GM12878 (cell line): ENCODE measurements around the gene DISP3. TPM values are rescaled to one million over a fixed set of nuclear protein-coding genes. Genes with fewer than 3 reads are reported as not detected.

Experiments
- ATAC-seq: fragments of 200-7000 bp; cut with Tn5 transposase; 3 replicates; pipeline ENCODE4 v1.9.1; 2020; ENCODE audit warnings: mild to moderate bottlenecking, moderate library complexity
- BruUV-seq: library from RNA; stranded (reverse); fragments of 400-500 nt; replicated peaks from 2 replicates; lab custom pipeline; 2021; lab: Mats Ljungman, UMichigan
- CTCF ChIA-PET: fragments of 300-600 bp; sonication (Branson Sonifier 250); formaldehyde crosslinking; extraction: SDS; loops from one replicate; lab custom pipeline; 2021; ENCODE audit warnings: inconsistent platforms; lab: Yijun Ruan, JAX
- POLR2A ChIA-PET: fragments of 350-600 bp; formaldehyde crosslinking; extraction: SDS; loops from one replicate; lab custom pipeline; 2021; ENCODE audit warnings: inconsistent platforms; lab: Charles Lee
- RAD21 ChIA-PET: fragments of 300-600 bp; sonication (Branson Sonifier 250); formaldehyde crosslinking; loops from one replicate; lab custom pipeline; 2023; ENCODE audit warnings: antibody characterized with exemption; ENCODE audit not compliant: unreplicated experiment; lab: Charles Lee
- SMC1A ChIA-PET: fragments of 300-600 bp; sonication (Branson Sonifier 250); formaldehyde crosslinking; loops from one replicate; lab custom pipeline; 2023; ENCODE audit not compliant: unreplicated experiment, uncharacterized antibody; lab: Charles Lee
- DNase-seq: peaks from one replicate; pipeline ENCODE4 v3.0.0-alpha.2; 2011; ENCODE audit warnings: low read depth, low spot score
- FAIRE-seq: peaks from 3 replicates; lab custom pipeline; 2011; peaks lifted over from hg19 to GRCh38; lab: Jason Lieb, UNC
- H2AFZ ChIP-seq: 2 replicates; pipeline ENCODE4 v1.6.0; 2011; ENCODE audit warnings: low read depth, low read length, control low read depth; ENCODE audit not compliant: control insufficient read depth
- H3K27ac ChIP-seq: 2 replicates; pipeline ENCODE4 v1.5.1; 2011; ENCODE audit warnings: control low read depth; ENCODE audit not compliant: control insufficient read depth, insufficient read depth
- H3K27me3 ChIP-seq, 2 experiments: replicated peaks in 1 of 2; 2 replicates each; pipeline versions ENCODE4 v1.6.0 to v1.6.1; 2011; ENCODE audit warnings: low read length in 1 of 2; ENCODE audit not compliant: control insufficient read depth in 2 of 2, insufficient read depth in 2 of 2
- H3K36me3 ChIP-seq, 2 experiments: 2 replicates each; pipeline ENCODE4 v1.5.1; 2011; ENCODE audit warnings: low read length in 1 of 2; ENCODE audit not compliant: control insufficient read depth in 2 of 2, insufficient read depth in 2 of 2
- H3K4me1 ChIP-seq: 2 replicates; pipeline ENCODE4 v1.6.1; 2011; ENCODE audit warnings: mild to moderate bottlenecking, low read length, moderate library complexity, mixed read lengths; ENCODE audit not compliant: control insufficient read depth, insufficient read depth
- H3K4me2 ChIP-seq: 2 replicates; pipeline ENCODE4 v1.6.0; 2011; ENCODE audit warnings: control low read depth; ENCODE audit not compliant: control insufficient read depth, insufficient read depth
- H3K4me3 ChIP-seq: fragments of 200-600 bp; sonication (generic); 2 replicates; pipeline ENCODE4 v1.5.1; 2016
- H3K79me2 ChIP-seq: 2 replicates; pipeline ENCODE4 v1.6.0; 2011; ENCODE audit warnings: low read length; ENCODE audit not compliant: control insufficient read depth, insufficient read depth
- H3K9ac ChIP-seq: 2 replicates; pipeline ENCODE4 v1.8.0; 2011; ENCODE audit warnings: low read length, control low read depth, mixed read lengths; ENCODE audit not compliant: control insufficient read depth, insufficient read depth
- H3K9me3 ChIP-seq: replicated peaks from 3 replicates; pipeline ENCODE4 v1.5.1; 2011; ENCODE audit warnings: mild to moderate bottlenecking, low read length; ENCODE audit not compliant: control insufficient read depth, insufficient read depth
- H4K20me1 ChIP-seq: 2 replicates; pipeline ENCODE4 v1.6.0; 2011; ENCODE audit not compliant: control insufficient read depth, insufficient read depth
- ETV6 ChIP-seq, 2 experiments: fragments of 450-650 bp in 1 of 2; IDR thresholded peaks in 1 of 2; conservative IDR thresholded peaks in 1 of 2; 2 replicates each; pipeline ENCODE4 v1.6.1; 2014; ENCODE audit warnings: antibody characterized with exemption in 1 of 2, borderline replicate concordance in 1 of 2, low read depth in 1 of 2, mild to moderate bottlenecking in 1 of 2, moderate library complexity in 1 of 2
- SRF ChIP-seq, 2 experiments: IDR thresholded peaks; 2 replicates each; pipeline ENCODE4 v1.6.1; 2011; ENCODE audit warnings: low read depth in 2 of 2, low read length in 2 of 2, mild to moderate bottlenecking in 1 of 2, moderate library complexity in 1 of 2
- TCF3 ChIP-seq: IDR thresholded peaks from 2 replicates; pipeline ENCODE4 v1.6.1; 2012; ENCODE audit warnings: low read depth, mild to moderate bottlenecking, low read length, borderline replicate concordance; ENCODE audit not compliant: insufficient read depth
- WGBS: methylation state at CpG from one replicate; pipeline ENCODE4 v1.1.6; 2016; ENCODE audit warnings: low lambda C conversion rate; ENCODE audit not compliant: insufficient replicate concordance, insufficient coverage; ENCODE audit errors: missing lambda C conversion rate; 5-methylcytosine and 5-hydroxymethylcytosine counted together
- in situ Hi-C: fragments of 300-500 bp; cut with MboI; formaldehyde crosslinking; loops from 9 replicates; pipeline ENCODE4 v1.14.3; 2018; ENCODE audit warnings: mixed read lengths
- intact Hi-C: fragments of 100-400 bp; cut with micrococcal nuclease; formaldehyde crosslinking; loops from one replicate; pipeline ENCODE4 v1.14.2; 2022; ENCODE audit not compliant: unreplicated experiment
- polyA plus RNA-seq, 11 experiments: library from polyadenylated mRNA; depleted of rRNA in 4 of 11; unstranded in 6 of 11; stranded (reverse) in 5 of 11; fragments of >200 nt; fragmentation: Nextera tagmentation in 4 of 11; fragmentation: Illumina TruSeq in 1 of 11; extraction: Ambion mirVana in 4 of 11; extraction: Trizol in 1 of 11; gene quantifications; 1 replicate in 1 of 11; 2 replicates in 10 of 11; pipeline versions ENCODE4 v1.2.1 to v1.2.3, GENCODE V29; 2011 to 2016; ENCODE audit warnings: inconsistent platforms in 2 of 11, missing spikeins in 2 of 11, low read depth in 1 of 11
- total RNA-seq, 4 experiments: library from RNA; depleted of rRNA in 3 of 4; stranded (reverse); fragments of >200 nt in 3 of 4; fragmentation: Illumina TruSeq in 1 of 4; extraction: Trizol in 1 of 4; gene quantifications; 2 replicates each; pipeline versions ENCODE4 v1.2.1 to v1.2.3, GENCODE V29; 2013 to 2021
- TF ChIP-seq, protein P1 (sequence below): fragments of 450-650 bp; formaldehyde crosslinking; IDR thresholded peaks from 2 replicates; pipeline ENCODE4 v1.5.0; 2022; ENCODE audit warnings: mild to moderate bottlenecking, missing genetic modification characterization
- TF ChIP-seq, protein P2 (sequence below): IDR thresholded peaks from 2 replicates; pipeline ENCODE4 v1.6.1; 2012; ENCODE audit warnings: low read depth, low read length, improper control_type of control experiment
- TF ChIP-seq, protein P3 (sequence below): fragments of 450-650 bp; IDR thresholded peaks from 2 replicates; pipeline ENCODE4 v1.6.1; 2017; ENCODE audit warnings: mild to moderate bottlenecking, moderate library complexity

The DISP3 gene
- total and polyA plus RNA-seq, 10 of the 15 experiments (the other 5 are each of a cell fraction or from before 2014, with no cell fraction given), result under 0.01 to 0.18 (median 0.09) TPM; not detected in 2

- FAIRE-seq (no peak), ATAC-seq (no peak), DNase-seq (no peak)
- no peak overlapping the region for H3K27ac ChIP-seq
- peaks cover 0 to 8% of the 10 kb centered on the region in 2 experiments; a peak in 3 of 4 replicates for H3K27me3 ChIP-seq
- H3K4me1 ChIP-seq, result no peaks in the 10 kb centered on the region
- BruUV-seq, result no TSS peak
- H4K20me1 ChIP-seq, result no peaks in the 10 kb centered on the region
- no peaks in the 10 kb centered on the region for H3K36me3 ChIP-seq
- CTCF ChIA-PET, result interaction anchor here (0.7 kb wide), 1 partner anchor 452 kb away, joined by 3 read pairs; no protein-coding TSS in a partner anchor
- POLR2A ChIA-PET, result no interaction called here
- no peaks in the 10 kb centered on the region for H3K79me2 ChIP-seq
- no peak for TF ChIP-seq TCF3
- TF ChIP-seq, protein P1, sequence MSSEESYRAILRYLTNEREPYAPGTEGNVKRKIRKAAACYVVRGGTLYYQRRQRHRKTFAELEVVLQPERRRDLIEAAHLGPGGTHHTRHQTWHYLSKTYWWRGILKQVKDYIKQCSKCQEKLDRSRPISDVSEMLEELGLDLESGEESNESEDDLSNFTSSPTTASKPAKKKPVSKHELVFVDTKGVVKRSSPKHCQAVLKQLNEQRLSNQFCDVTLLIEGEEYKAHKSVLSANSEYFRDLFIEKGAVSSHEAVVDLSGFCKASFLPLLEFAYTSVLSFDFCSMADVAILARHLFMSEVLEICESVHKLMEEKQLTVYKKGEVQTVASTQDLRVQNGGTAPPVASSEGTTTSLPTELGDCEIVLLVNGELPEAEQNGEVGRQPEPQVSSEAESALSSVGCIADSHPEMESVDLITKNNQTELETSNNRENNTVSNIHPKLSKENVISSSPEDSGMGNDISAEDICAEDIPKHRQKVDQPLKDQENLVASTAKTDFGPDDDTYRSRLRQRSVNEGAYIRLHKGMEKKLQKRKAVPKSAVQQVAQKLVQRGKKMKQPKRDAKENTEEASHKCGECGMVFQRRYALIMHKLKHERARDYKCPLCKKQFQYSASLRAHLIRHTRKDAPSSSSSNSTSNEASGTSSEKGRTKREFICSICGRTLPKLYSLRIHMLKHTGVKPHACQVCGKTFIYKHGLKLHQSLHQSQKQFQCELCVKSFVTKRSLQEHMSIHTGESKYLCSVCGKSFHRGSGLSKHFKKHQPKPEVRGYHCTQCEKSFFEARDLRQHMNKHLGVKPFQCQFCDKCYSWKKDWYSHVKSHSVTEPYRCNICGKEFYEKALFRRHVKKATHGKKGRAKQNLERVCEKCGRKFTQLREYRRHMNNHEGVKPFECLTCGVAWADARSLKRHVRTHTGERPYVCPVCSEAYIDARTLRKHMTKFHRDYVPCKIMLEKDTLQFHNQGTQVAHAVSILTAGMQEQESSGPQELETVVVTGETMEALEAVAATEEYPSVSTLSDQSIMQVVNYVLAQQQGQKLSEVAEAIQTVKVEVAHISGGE (CRISPR knock-in tag), result no peak
- TF ChIP-seq, protein P2, sequence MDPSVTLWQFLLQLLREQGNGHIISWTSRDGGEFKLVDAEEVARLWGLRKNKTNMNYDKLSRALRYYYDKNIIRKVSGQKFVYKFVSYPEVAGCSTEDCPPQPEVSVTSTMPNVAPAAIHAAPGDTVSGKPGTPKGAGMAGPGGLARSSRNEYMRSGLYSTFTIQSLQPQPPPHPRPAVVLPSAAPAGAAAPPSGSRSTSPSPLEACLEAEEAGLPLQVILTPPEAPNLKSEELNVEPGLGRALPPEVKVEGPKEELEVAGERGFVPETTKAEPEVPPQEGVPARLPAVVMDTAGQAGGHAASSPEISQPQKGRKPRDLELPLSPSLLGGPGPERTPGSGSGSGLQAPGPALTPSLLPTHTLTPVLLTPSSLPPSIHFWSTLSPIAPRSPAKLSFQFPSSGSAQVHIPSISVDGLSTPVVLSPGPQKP, result no peak
- no peak for TF ChIP-seq SRF (IDR thresholded peaks at IDR 0.05; ENCODE audit: low read depth in 2 of 2, low read length in 2 of 2)
- TF ChIP-seq, protein P3, sequence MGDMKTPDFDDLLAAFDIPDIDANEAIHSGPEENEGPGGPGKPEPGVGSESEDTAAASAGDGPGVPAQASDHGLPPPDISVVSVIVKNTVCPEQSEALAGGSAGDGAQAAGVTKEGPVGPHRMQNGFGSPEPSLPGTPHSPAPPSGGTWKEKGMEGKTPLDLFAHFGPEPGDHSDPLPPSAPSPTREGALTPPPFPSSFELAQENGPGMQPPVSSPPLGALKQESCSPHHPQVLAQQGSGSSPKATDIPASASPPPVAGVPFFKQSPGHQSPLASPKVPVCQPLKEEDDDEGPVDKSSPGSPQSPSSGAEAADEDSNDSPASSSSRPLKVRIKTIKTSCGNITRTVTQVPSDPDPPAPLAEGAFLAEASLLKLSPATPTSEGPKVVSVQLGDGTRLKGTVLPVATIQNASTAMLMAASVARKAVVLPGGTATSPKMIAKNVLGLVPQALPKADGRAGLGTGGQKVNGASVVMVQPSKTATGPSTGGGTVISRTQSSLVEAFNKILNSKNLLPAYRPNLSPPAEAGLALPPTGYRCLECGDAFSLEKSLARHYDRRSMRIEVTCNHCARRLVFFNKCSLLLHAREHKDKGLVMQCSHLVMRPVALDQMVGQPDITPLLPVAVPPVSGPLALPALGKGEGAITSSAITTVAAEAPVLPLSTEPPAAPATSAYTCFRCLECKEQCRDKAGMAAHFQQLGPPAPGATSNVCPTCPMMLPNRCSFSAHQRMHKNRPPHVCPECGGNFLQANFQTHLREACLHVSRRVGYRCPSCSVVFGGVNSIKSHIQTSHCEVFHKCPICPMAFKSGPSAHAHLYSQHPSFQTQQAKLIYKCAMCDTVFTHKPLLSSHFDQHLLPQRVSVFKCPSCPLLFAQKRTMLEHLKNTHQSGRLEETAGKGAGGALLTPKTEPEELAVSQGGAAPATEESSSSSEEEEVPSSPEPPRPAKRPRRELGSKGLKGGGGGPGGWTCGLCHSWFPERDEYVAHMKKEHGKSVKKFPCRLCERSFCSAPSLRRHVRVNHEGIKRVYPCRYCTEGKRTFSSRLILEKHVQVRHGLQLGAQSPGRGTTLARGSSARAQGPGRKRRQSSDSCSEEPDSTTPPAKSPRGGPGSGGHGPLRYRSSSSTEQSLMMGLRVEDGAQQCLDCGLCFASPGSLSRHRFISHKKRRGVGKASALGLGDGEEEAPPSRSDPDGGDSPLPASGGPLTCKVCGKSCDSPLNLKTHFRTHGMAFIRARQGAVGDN, result no peak
- no peak for TF ChIP-seq ETV6 (conservative IDR thresholded peaks at IDR 0.05 in 1 of 2, IDR thresholded peaks at IDR 0.05 in 1 of 2; ENCODE audit: borderline replicate concordance in 1 of 2, low read depth in 1 of 2)
- no peaks in the 10 kb centered on the region; the same call in 2 of the 3 replicates for H3K9me3 ChIP-seq
- H3K4me3 ChIP-seq, result no peak overlapping the region
- RAD21 ChIA-PET, result no interaction called here
- intact Hi-C loops, result no loop called here
- SMC1A ChIA-PET, result no interaction called here
- 6% methylated on average over 11 of the region's 11 CpGs for WGBS
- no peak overlapping the region for H3K9ac ChIP-seq
- in situ Hi-C loops, result no loop called here
- no peak overlapping the region for H3K4me2 ChIP-seq
- no peak overlapping the region for H2AFZ ChIP-seq
Observed at GRCh38 chr1:11488966-11489625, 10.1 kb downstream of the DISP3 start.
